H1 (cell line): ENCODE data around the gene C16orf90. TPM values are rescaled to one million over a fixed set of nuclear protein-coding genes. Genes with fewer than 3 reads are reported as not detected.

Experiments
- CTCF ChIA-PET: fragments of 300-600 bp; sonication (Branson Sonifier 250); formaldehyde crosslinking; loops from one replicate; lab custom pipeline; 2021; ENCODE audit not compliant: partially characterized antibody; lab: Charles Lee
- POLR2A ChIA-PET: fragments of 300-600 bp; sonication (Branson Sonifier 250); formaldehyde crosslinking; loops from one replicate; lab custom pipeline; 2021; ENCODE audit warnings: inconsistent platforms; ENCODE audit not compliant: partially characterized antibody; lab: Charles Lee
- DNase-seq, 2 experiments: peaks; one replicate each; pipeline versions ENCODE4 v3.0.0 to v3.0.0-alpha.2; 2010 to 2022; ENCODE audit warnings: low spot score in 2 of 2, low read depth in 1 of 2, mixed read lengths in 1 of 2
- FAIRE-seq: peaks from 2 replicates; lab custom pipeline; 2011; peaks lifted over from hg19 to GRCh38; lab: Jason Lieb, UNC
- H2AFZ ChIP-seq: 2 replicates; pipeline ENCODE4 v1.8.1; 2012; ENCODE audit warnings: low read length, inconsistent platforms
- H2AK5ac ChIP-seq: 2 replicates; pipeline ENCODE4 v1.6.1; 2013; ENCODE audit warnings: low read depth, low read length
- H2BK120ac ChIP-seq: replicated peaks from 2 replicates; pipeline ENCODE3; 2013; ENCODE audit warnings: low read depth, low read length, inconsistent platforms
- H2BK12ac ChIP-seq: 2 replicates; pipeline ENCODE4 v1.6.1; 2013; ENCODE audit warnings: low read depth, low read length
- H2BK15ac ChIP-seq: 2 replicates; pipeline ENCODE4 v1.6.1; 2013; ENCODE audit warnings: low read length
- H2BK20ac ChIP-seq: 2 replicates; pipeline ENCODE4 v1.6.1; 2013; ENCODE audit warnings: low read length
- H2BK5ac ChIP-seq: 2 replicates; pipeline ENCODE4 v1.6.1; 2013; ENCODE audit warnings: low read depth, low read length
- H3K14ac ChIP-seq: 2 replicates; pipeline ENCODE4 v1.6.1; 2013; ENCODE audit warnings: inconsistent platforms; ENCODE audit not compliant: insufficient read length
- H3K18ac ChIP-seq: 2 replicates; pipeline ENCODE4 v1.6.1; 2013; ENCODE audit warnings: low read length; ENCODE audit errors: extremely low read depth
- H3K23ac ChIP-seq: 2 replicates; pipeline ENCODE4 v1.6.1; 2013; ENCODE audit warnings: inconsistent platforms; ENCODE audit not compliant: insufficient read length
- H3K23me2 ChIP-seq: 2 replicates; pipeline ENCODE4 v1.6.1; 2013; ENCODE audit warnings: low read depth, low read length
- H3K27ac ChIP-seq: 2 replicates; pipeline ENCODE4 v1.6.1; 2011; ENCODE audit warnings: low read depth, low read length, inconsistent platforms
- H3K27me3 ChIP-seq, 4 experiments: replicated peaks in 1 of 4; 1 replicate in 1 of 4; 2 replicates in 3 of 4; pipeline versions ENCODE4 v1.6.1 to v1.8.1; 2011 to 2013; ENCODE audit warnings: low read length in 3 of 4, mild to moderate bottlenecking in 3 of 4, inconsistent platforms in 2 of 4, mixed read lengths in 2 of 4, moderate library complexity in 1 of 4; ENCODE audit not compliant: control insufficient read depth in 3 of 4, insufficient read depth in 3 of 4; ENCODE audit errors: extremely low read depth in 1 of 4
- H3K36me3 ChIP-seq, 4 experiments: 2 replicates each; pipeline versions ENCODE4 v1.6.1 to v1.8.1; 2011 to 2013; ENCODE audit warnings: mild to moderate bottlenecking in 4 of 4, low read length in 3 of 4, moderate library complexity in 2 of 4, control low read depth in 1 of 4, inconsistent platforms in 1 of 4; ENCODE audit not compliant: insufficient read depth in 4 of 4, control insufficient read depth in 2 of 4
- H3K4ac ChIP-seq: replicated peaks from 2 replicates; pipeline ENCODE3; 2013; ENCODE audit warnings: low read length, low read depth, mixed read lengths, inconsistent platforms; ENCODE audit not compliant: insufficient read length
- H3K4me1 ChIP-seq, 4 experiments: replicated peaks in 1 of 4; 1 replicate in 1 of 4; 2 replicates in 3 of 4; pipeline versions ENCODE4 v1.6.1 to v1.8.1; 2011 to 2013; ENCODE audit warnings: low read length in 3 of 4, inconsistent platforms in 2 of 4, mixed read lengths in 1 of 4; ENCODE audit not compliant: insufficient read depth in 4 of 4, control insufficient read depth in 3 of 4
- H3K4me2 ChIP-seq, 2 experiments: 2 replicates each; pipeline versions ENCODE4 v1.6.1 to v1.8.1; 2011 to 2013; ENCODE audit warnings: low read depth in 2 of 2, low read length in 2 of 2, control low read depth in 1 of 2, inconsistent platforms in 1 of 2, mild to moderate bottlenecking in 1 of 2; ENCODE audit not compliant: insufficient read depth in 1 of 2
- H3K4me3 ChIP-seq, 4 experiments: fragments of 200-600, 300-600 bp in 1 of 4; sonication (generic), shearing (Covaris generic), sonication (Bioruptor Twin) in 1 of 4; 2 replicates each; pipeline versions ENCODE4 v1.5.1 to v1.8.1; 2011 to 2016; ENCODE audit warnings: low read length in 4 of 4, low read depth in 3 of 4, control low read depth in 2 of 4, inconsistent platforms in 2 of 4, mild to moderate bottlenecking in 2 of 4, mixed read lengths in 1 of 4, moderate library complexity in 1 of 4; ENCODE audit not compliant: insufficient read depth in 2 of 4; ENCODE audit errors: extremely low read depth in 1 of 4
- H3K56ac ChIP-seq: replicated peaks from 2 replicates; pipeline ENCODE3; 2013; ENCODE audit warnings: low read depth, mild to moderate bottlenecking, mixed read lengths, low read length, inconsistent platforms; ENCODE audit not compliant: insufficient read length
- H3K79me1 ChIP-seq: 2 replicates; pipeline ENCODE4 v1.6.1; 2013; ENCODE audit warnings: low read depth, low read length, control low read depth
- H3K79me2 ChIP-seq, 2 experiments: 2 replicates each; pipeline versions ENCODE4 v1.6.1 to v1.8.1; 2012 to 2013; ENCODE audit warnings: low read length in 2 of 2, mild to moderate bottlenecking in 2 of 2, inconsistent platforms in 1 of 2; ENCODE audit not compliant: insufficient read depth in 2 of 2, control insufficient read depth in 1 of 2
- H3K9ac ChIP-seq, 4 experiments: replicated peaks in 1 of 4; 1 replicate in 1 of 4; 2 replicates in 3 of 4; pipeline versions ENCODE4 v1.6.1 to v1.8.1; 2011 to 2013; ENCODE audit warnings: low read depth in 3 of 4, low read length in 3 of 4, control low read depth in 2 of 4, mild to moderate bottlenecking in 2 of 4, moderate library complexity in 2 of 4, inconsistent platforms in 1 of 4; ENCODE audit errors: extremely low read depth in 1 of 4
- H3K9me3 ChIP-seq, 2 experiments: 2 replicates each; pipeline versions ENCODE4 v1.6.1 to v1.8.1; 2012 to 2013; ENCODE audit warnings: mild to moderate bottlenecking in 2 of 2, moderate library complexity in 2 of 2, control low read depth in 1 of 2, inconsistent platforms in 1 of 2, low read depth in 1 of 2, low read length in 1 of 2, mixed read lengths in 1 of 2; ENCODE audit not compliant: insufficient read depth in 2 of 2
- H4K20me1 ChIP-seq, 2 experiments: replicated peaks in 1 of 2; 2 replicates each; pipeline versions ENCODE3 to v1.8.1; 2011 to 2013; ENCODE audit warnings: inconsistent platforms in 2 of 2, low read length in 2 of 2, mild to moderate bottlenecking in 1 of 2; ENCODE audit not compliant: insufficient read depth in 2 of 2, control insufficient read depth in 1 of 2
- H4K5ac ChIP-seq: 2 replicates; pipeline ENCODE4 v1.6.1; 2013; ENCODE audit warnings: low read length, low read depth, mixed read lengths, inconsistent platforms; ENCODE audit not compliant: insufficient read length
- H4K8ac ChIP-seq: 2 replicates; pipeline ENCODE4 v1.8.0; 2013; ENCODE audit warnings: mild to moderate bottlenecking, moderate library complexity, low read length, inconsistent platforms; ENCODE audit not compliant: insufficient read depth; ENCODE audit errors: extremely low read depth
- H4K91ac ChIP-seq: replicated peaks from 2 replicates; pipeline ENCODE3; 2013; ENCODE audit warnings: low read length, mixed read lengths, inconsistent platforms; ENCODE audit not compliant: insufficient read length
- ATF2 ChIP-seq: IDR thresholded peaks from 2 replicates; pipeline ENCODE4 v1.6.1; 2012; ENCODE audit warnings: low read length, inconsistent platforms
- FOSL1 ChIP-seq: IDR thresholded peaks from 2 replicates; pipeline ENCODE4 v1.6.1; 2011; ENCODE audit warnings: mild to moderate bottlenecking, low read depth, low read length, moderate library complexity; ENCODE audit not compliant: insufficient read depth
- SP4 ChIP-seq: IDR thresholded peaks from 2 replicates; pipeline ENCODE4 v1.6.1; 2012; ENCODE audit warnings: low read length, inconsistent platforms
- SUZ12 ChIP-seq: fragments of 200-600 bp; sonication (generic); IDR thresholded peaks from 2 replicates; pipeline ENCODE4 v1.6.1; 2012; ENCODE audit warnings: mild to moderate bottlenecking, inconsistent platforms, low read length, moderate library complexity, mixed read lengths
- TAF7 ChIP-seq: optimal IDR thresholded peaks from 2 replicates; pipeline ENCODE3; 2011; ENCODE audit warnings: low read depth, mild to moderate bottlenecking, inconsistent platforms, low read length, moderate library complexity, borderline replicate concordance
- WGBS, 2 experiments: shearing (Covaris generic) in 1 of 2; methylation state at CpG; one replicate each; pipeline versions ENCODE4 v1.1.6 to v1.1.7; 2013 to 2015; ENCODE audit warnings: low lambda C conversion rate in 2 of 2, mixed read lengths in 2 of 2, inconsistent platforms in 1 of 2, low coverage in 1 of 2, missing lambda C conversion rate in 1 of 2; ENCODE audit not compliant: insufficient replicate concordance in 2 of 2, insufficient coverage in 1 of 2, insufficient read length in 1 of 2; ENCODE audit errors: extremely low coverage in 1 of 2, missing lambda C conversion rate in 1 of 2; 5-methylcytosine and 5-hydroxymethylcytosine counted together
- polyA plus RNA-seq, 7 experiments: library from polyadenylated mRNA; depleted of rRNA in 3 of 7; stranded (reverse) in 5 of 7; unstranded in 2 of 7; fragments of >200 nt in 5 of 7; fragments of 200-250 nt in 2 of 7; gene quantifications; 1 replicate in 5 of 7; 2 replicates in 1 of 7; 4 replicates in 1 of 7; pipeline versions ENCODE4 v1.2.1 to v1.2.3, GENCODE V29; 2011 to 2013; ENCODE audit warnings: missing spikeins in 2 of 7, mixed read lengths in 2 of 7
- total RNA-seq: library from RNA; stranded (reverse); fragmentation: NEBNext Ultra II Directional; extraction: Animal tissue kit (Norgen Biotek cat#: 25700); gene quantifications from 2 replicates; pipeline ENCODE4 v1.2.1, GENCODE V29; 2021

C16orf90 gene
- total and polyA plus RNA-seq, 2 of the 8 experiments (the other 6 are each of a cell fraction or from before 2014, with no cell fraction given), result not detected

GRCh38 chr16:3515897-3516296, 20.6 kb upstream of the C16orf90 start:
- H2AFZ ChIP-seq, result no peak overlapping the region
- H2BK15ac ChIP-seq, result no peak overlapping the region
- no peak overlapping the region for H3K4me2 ChIP-seq
- H3K27me3 ChIP-seq, result no peaks in the 10 kb centered on the region
- no peak overlapping the region for H3K14ac ChIP-seq
- no peak overlapping the region for H4K5ac ChIP-seq
- H2BK5ac ChIP-seq, result no peak overlapping the region
- H2BK120ac ChIP-seq, result no peak overlapping the region
- no peak overlapping the region for H3K23ac ChIP-seq
- peaks cover 0 to 37% (median 11%) of the 10 kb centered on the region in 4 experiments; a peak in 7 of 8 replicates for H3K36me3 ChIP-seq
- DNase-seq (no peak), FAIRE-seq (no peak)
- no peak overlapping the region for H3K4ac ChIP-seq
- POLR2A ChIA-PET, result no interaction called here
- no peak overlapping the region for H3K4me3 ChIP-seq
- no peaks in the 10 kb centered on the region for H3K79me2 ChIP-seq
- CTCF ChIA-PET, result interaction anchor here (1.6 kb wide), 1 partner anchor 11 kb away, joined by 5 read pairs; no protein-coding TSS in a partner anchor
- no peak overlapping the region for H4K91ac ChIP-seq
- no peaks in the 10 kb centered on the region for H4K20me1 ChIP-seq
- H2BK12ac ChIP-seq, result no peak overlapping the region
- no peaks in the 10 kb centered on the region for H3K4me1 ChIP-seq
- 93% methylated on average over 4 of the region's 4 CpGs; no CpG with 5 or more reads in 1 of the 2 experiments for WGBS, 2 experiments
- H3K9me3 ChIP-seq, result no peaks in the 10 kb centered on the region
- no peak for TF ChIP-seq FOSL1
- no peak for TF ChIP-seq SUZ12
- TF ChIP-seq ATF2, result no peak
- no peak for TF ChIP-seq SP4
- no peak for TF ChIP-seq TAF7
- H3K23me2 ChIP-seq, result no peaks in the 10 kb centered on the region
- no peaks in the 10 kb centered on the region for H3K79me1 ChIP-seq
- no peak overlapping the region for H3K56ac ChIP-seq
- H3K18ac ChIP-seq, result no peak overlapping the region
- H3K27ac ChIP-seq, result no peak overlapping the region
- no peak overlapping the region for H3K9ac ChIP-seq
- no peak overlapping the region for H2AK5ac ChIP-seq
- no peak overlapping the region for H2BK20ac ChIP-seq
- no peak overlapping the region for H4K8ac ChIP-seq
